GM19099 (cell line): ENCODE results near the gene ATP13A3.

Source experiments
- POLR2A ChIP-seq: IDR thresholded peaks from 3 replicates; pipeline ENCODE4 v1.6.1; 2011; ENCODE audit warnings: low read depth; ENCODE audit not compliant: insufficient read length; ENCODE audit errors: extremely low read depth

Gene ATP13A3

GRCh38 chr3:194395212-194395611, 91.6 kb downstream of the ATP13A3 start:
- no peak for TF ChIP-seq POLR2A

DNA sequence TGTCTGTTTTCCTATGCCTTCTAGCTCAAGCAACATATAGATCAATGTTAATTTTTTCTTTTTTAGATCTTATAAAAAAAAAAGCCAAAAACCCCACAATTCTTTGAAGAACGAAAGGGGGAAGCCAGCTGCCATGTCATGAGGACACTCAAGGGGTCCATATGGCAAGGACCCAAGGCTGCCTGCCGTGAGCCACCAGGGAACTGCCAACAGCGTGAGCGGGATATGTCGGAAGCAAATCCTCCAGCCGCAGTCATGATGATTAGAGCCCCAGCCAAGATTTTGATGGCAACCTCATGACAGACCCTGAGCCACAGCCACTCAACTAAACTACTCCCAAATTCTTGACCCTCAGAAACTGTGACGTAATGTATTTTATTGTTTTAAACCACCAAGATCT, 94.2 kb downstream of the ATP13A3 start:
- no peak for TF ChIP-seq POLR2A

DNA sequence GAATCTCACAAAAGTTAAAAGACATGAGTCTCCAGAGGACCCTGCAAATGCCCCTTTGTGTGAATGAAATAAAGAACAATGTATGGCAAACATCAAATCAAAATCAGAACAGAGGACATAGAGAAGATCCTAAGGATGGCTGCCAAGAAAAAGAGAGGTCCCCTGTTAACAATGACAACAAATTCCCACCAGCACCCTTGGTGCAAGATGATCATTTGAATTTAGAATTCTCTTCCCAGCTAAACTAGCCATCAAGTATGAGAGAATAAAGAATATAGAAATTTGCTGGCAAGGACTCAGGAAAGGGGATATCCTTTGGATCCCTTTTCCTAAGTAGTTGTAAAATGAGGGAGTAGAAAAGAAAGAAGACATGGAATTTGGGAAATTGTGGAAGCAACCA, 96.0 kb downstream of the ATP13A3 start:
- no peak for TF ChIP-seq POLR2A

- no peak for TF ChIP-seq POLR2A
Observed at GRCh38 chr3:194389269-194389668, 97.5 kb downstream of the ATP13A3 start.

- TF ChIP-seq POLR2A, result no peak
Observed at GRCh38 chr3:194387926-194388418, 98.8 kb downstream of the ATP13A3 start.

DNA sequence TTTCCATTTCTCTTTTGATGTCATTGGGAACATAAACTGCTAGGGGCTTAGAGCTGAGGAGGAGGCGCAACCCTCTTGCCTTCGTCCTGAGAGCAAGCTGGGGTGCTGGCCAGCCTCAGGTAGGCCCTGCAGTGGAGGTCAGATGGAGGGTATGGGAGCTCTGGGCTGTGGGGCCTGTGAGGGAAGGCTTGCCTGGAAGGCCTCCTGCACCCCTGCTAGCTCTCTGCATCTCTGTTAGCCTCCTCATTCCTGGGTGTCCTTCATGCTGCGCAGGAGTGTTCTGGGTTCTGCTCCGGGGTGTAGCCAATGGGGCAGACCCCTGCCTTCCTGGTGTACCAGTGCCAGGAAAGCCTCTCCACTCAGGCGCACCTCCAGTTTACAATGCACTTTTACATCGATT, 99.5 kb downstream of the ATP13A3 start:
- no peak for TF ChIP-seq POLR2A

DNA sequence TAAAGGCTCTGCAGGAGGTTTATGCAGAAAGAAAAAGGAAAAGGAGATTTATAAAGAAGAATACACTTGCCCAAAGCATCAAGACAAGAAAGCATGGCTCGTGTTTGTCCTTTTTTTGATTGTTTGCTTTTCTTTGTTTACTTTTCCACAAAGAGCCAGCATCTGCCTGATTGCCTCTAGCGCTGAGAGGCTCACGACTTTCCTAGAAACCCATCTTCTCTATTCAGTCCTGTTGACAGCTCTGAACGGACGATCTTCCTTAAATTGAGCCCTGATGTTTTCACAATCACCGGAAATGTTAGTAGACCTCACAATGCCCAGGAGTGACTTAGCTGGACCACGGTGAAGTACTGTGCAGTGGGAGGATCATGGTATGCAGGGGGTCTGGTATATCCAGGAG, 100.2 kb downstream of the ATP13A3 start:
- TF ChIP-seq POLR2A, result no peak

DNA sequence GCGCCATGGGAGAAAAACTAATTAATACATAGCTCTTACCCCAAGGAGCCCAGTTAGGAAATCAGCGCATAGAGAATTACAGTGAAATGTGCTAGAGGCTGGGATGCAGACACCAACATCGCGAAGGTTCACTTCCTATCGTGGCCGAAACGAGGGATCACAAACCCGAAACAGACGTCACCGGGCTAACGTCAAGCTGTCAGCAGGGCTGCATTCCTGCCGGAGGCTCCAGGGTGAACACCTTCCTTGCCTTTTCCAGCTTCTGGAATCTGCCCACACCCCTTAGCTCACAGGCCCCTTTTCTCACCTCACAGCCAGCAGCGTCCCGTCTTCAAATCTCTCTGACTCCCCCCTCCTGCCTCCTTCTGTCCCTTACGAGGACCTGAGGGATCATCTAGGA, 100.7 kb downstream of the ATP13A3 start:
- TF ChIP-seq POLR2A, result no peak

DNA sequence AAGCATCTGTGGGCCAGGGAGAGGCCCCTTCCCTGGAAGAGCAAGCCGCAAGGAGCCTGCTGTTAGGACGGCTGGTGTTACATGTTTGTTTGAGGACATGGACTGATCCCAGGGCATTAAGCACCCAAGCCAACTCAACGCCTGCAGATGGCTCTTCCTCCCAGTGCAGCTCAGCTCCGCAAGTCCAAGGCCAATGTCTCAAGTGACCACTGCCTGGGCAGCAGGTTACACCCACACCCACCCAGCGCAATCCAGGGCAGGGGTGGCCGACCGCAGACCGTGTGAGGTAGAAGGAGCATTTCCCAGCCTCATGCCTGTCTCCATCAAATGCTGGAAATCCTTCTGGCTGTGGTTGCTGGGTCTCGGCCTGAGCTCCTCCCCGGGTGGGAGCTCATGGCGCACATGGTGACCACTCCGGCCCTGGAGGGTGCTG, 102.2 kb downstream of the ATP13A3 start:
- no peak for TF ChIP-seq POLR2A

- no peak for TF ChIP-seq POLR2A
Observed at GRCh38 chr3:194384156-194384555, 102.6 kb downstream of the ATP13A3 start.

- no peak for TF ChIP-seq POLR2A
Observed at GRCh38 chr3:194383276-194383940, 103.4 kb downstream of the ATP13A3 start.

GRCh38 chr3:194382892-194383223, 103.9 kb downstream of the ATP13A3 start:
- TF ChIP-seq POLR2A, result no peak

- TF ChIP-seq POLR2A, result no peak
Observed at GRCh38 chr3:194382196-194382891, 104.5 kb downstream of the ATP13A3 start.

DNA sequence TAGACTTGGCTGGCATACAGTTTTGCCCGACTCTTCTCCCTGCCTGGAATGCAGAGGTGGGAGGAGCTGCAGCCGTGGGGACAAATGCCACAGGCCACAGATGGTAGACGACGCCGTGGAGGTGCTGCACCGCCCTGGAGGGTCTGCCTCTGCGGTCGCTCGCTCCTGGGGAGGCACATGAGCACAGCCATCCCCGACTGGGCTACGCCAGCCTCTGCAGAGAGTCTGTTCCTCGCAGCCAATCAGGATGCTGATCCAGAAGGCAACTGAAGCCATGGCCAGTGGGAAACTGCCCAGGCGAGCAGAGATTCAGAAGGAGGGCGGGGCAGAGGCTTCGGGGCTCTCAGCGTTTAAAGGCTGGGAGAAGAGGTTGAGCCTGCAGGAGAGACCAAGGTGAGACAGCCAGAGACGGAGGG, 105.3 kb downstream of the ATP13A3 start:
- no peak for TF ChIP-seq POLR2A

GRCh38 chr3:194380326-194380725, 106.5 kb downstream of the ATP13A3 start:
- no peak for TF ChIP-seq POLR2A

GRCh38 chr3:194379651-194380050, 107.2 kb downstream of the ATP13A3 start:
- TF ChIP-seq POLR2A, result no peak
